ENCODE data around the gene DEF6. TPM values are rescaled to one million over a fixed set of nuclear protein-coding genes. Genes with fewer than 3 reads are reported as not detected.

DEF6 gene
- total and polyA plus RNA-seq, 2 of the 13 experiments (the other 11 are each of a cell fraction or from before 2014, with no cell fraction given) = 5.2 to 10.0 TPM

GRCh38 chr6:35259194-35259947 is 38.2 kb upstream of the DEF6 start, which contains the start of gene ZNF76 (continued):
- peak; percentile 67; the same call in 1 of the 2 replicates for TF ChIP-seq DMTF1 (CRISPR knock-in tag; IDR thresholded peaks at IDR 0.05)
- TF ChIP-seq GTF3A (CRISPR knock-in tag; conservative IDR thresholded peaks at IDR 0.05) = peak; percentile 98
- TF ChIP-seq TRIM22 (IDR thresholded peaks at IDR 0.05) = no peak
- peak; percentile 97 for TF ChIP-seq ZSCAN20 (CRISPR knock-in tag; IDR thresholded peaks at IDR 0.05; ENCODE audit: borderline replicate concordance)
- TF ChIP-seq ZNF44 (CRISPR knock-in tag; IDR thresholded peaks at IDR 0.05) = no peak
- TF ChIP-seq FOXJ3 (CRISPR knock-in tag; IDR thresholded peaks at IDR 0.05; ENCODE audit: borderline replicate concordance) = peak; percentile 81; the same call in 1 of the 2 replicates
- peak; percentile 84; the same call in 1 of the 2 replicates for TF ChIP-seq NRL (CRISPR knock-in tag; IDR thresholded peaks at IDR 0.05; ENCODE audit: borderline replicate concordance)
- peak; percentile 25; the same call in 1 of the 2 replicates for TF ChIP-seq ZNF773 (CRISPR knock-in tag; IDR thresholded peaks at IDR 0.05; ENCODE audit: borderline replicate concordance)
- TF ChIP-seq HMG20B (CRISPR knock-in tag; conservative IDR thresholded peaks at IDR 0.05) = peak; percentile 70; the same call in 1 of the 2 replicates
- TF ChIP-seq, protein P1, sequence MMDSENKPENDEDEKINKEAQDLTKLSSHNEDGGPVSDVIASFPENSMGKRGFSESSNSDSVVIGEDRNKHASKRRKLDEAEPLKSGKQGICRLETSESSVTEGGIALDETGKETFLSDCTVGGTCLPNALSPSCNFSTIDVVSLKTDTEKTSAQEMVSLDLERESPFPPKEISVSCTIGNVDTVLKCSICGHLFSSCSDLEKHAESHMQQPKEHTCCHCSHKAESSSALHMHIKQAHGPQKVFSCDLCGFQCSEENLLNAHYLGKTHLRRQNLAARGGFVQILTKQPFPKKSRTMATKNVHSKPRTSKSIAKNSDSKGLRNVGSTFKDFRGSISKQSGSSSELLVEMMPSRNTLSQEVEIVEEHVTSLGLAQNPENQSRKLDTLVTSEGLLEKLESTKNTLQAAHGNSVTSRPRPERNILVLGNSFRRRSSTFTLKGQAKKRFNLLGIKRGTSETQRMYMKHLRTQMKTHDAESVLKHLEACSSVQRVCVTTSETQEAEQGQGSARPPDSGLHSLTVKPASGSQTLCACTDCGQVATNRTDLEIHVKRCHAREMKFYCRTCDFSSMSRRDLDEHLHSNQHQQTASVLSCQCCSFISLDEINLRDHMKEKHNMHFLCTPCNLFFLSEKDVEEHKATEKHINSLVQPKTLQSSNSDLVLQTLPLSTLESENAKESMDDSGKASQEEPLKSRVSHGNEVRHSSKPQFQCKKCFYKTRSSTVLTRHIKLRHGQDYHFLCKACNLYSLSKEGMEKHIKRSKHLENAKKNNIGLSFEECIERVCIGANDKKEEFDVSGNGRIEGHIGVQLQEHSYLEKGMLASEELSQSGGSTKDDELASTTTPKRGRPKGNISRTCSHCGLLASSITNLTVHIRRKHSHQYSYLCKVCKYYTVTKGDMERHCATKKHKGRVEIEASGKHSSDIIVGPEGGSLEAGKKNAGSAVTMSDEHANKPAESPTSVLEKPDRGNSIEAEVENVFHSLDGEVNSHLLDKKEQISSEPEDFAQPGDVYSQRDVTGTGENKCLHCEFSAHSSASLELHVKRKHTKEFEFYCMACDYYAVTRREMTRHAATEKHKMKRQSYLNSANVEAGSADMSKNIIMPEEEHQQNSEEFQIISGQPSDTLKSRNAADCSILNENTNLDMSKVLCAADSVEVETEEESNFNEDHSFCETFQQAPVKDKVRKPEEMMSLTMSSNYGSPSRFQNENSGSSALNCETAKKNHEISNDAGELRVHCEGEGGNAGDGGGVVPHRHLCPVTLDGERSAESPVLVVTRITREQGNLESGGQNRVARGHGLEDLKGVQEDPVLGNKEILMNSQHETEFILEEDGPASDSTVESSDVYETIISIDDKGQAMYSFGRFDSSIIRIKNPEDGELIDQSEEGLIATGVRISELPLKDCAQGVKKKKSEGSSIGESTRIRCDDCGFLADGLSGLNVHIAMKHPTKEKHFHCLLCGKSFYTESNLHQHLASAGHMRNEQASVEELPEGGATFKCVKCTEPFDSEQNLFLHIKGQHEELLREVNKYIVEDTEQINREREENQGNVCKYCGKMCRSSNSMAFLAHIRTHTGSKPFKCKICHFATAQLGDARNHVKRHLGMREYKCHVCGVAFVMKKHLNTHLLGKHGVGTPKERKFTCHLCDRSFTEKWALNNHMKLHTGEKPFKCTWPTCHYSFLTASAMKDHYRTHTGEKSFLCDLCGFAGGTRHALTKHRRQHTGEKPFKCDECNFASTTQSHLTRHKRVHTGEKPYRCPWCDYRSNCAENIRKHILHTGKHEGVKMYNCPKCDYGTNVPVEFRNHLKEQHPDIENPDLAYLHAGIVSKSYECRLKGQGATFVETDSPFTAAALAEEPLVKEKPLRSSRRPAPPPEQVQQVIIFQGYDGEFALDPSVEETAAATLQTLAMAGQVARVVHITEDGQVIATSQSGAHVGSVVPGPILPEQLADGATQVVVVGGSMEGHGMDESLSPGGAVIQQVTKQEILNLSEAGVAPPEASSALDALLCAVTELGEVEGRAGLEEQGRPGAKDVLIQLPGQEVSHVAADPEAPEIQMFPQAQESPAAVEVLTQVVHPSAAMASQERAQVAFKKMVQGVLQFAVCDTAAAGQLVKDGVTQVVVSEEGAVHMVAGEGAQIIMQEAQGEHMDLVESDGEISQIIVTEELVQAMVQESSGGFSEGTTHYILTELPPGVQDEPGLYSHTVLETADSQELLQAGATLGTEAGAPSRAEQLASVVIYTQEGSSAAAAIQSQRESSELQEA (CRISPR knock-in tag; IDR thresholded peaks at IDR 0.05; ENCODE audit: not compliant biosample characterization) = peak; percentile 90
- TF ChIP-seq, protein P2, sequence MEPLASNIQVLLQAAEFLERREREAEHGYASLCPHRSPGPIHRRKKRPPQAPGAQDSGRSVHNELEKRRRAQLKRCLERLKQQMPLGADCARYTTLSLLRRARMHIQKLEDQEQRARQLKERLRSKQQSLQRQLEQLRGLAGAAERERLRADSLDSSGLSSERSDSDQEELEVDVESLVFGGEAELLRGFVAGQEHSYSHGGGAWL (CRISPR knock-in tag; IDR thresholded peaks at IDR 0.05) = peak; percentile 85
- TF ChIP-seq RBM39 (IDR thresholded peaks at IDR 0.05; ENCODE audit: low read depth, low read length, poor library complexity, severe bottlenecking) = peak; percentile 99
- no peak for TF ChIP-seq ONECUT2 (CRISPR knock-in tag; IDR thresholded peaks at IDR 0.05)
- peak; percentile 96 for TF ChIP-seq YEATS2 (CRISPR knock-in tag; IDR thresholded peaks at IDR 0.05; ENCODE audit: borderline replicate concordance)
- TF ChIP-seq SAP130 (CRISPR knock-in tag; IDR thresholded peaks at IDR 0.05; ENCODE audit: low read depth) = peak; percentile 99

Measured in HepG2 (cell line).